ENCODE results near the gene PRKAG2.

DNA sequence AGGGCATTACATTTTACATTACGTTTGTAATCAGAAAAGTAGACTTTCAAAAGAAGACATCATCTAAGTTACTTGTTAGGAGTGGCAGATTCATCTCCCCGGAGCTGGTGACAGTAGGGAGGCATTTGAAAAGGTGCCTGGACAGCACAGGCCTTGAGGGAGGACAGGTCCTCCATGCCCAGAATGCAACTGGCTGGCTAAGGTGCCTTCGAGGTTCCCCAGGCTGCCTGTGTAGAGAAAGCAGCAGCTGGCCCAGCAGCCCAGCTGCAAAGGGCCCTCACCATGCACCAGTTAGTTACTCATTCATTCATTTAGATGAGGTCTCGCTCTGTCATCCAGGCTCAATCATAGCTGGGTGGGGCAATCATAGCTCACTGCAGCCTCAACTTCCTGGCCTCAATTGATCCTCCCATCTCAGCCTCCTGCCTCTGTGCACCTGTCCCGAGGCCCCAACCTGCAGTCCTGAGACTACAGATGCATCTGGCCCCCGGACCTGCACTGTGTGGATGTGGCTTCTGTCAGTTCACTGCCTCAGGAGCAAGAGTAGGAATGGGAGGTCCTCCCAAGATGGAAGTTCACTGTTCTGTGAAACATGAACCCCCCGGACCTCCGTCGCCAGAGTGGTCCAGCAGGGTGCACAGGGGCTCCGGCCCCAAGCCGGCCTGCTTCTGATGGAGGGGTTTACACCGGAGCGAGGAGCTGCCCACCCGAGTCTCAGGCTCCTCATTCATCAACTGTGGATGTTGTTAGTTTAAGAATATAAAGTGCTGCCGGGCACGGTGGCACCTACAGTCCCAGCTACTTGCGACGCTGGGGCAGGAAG lies 36.6 kb downstream of the PRKAG2 start:
- TF ChIP-seq, protein P1, sequence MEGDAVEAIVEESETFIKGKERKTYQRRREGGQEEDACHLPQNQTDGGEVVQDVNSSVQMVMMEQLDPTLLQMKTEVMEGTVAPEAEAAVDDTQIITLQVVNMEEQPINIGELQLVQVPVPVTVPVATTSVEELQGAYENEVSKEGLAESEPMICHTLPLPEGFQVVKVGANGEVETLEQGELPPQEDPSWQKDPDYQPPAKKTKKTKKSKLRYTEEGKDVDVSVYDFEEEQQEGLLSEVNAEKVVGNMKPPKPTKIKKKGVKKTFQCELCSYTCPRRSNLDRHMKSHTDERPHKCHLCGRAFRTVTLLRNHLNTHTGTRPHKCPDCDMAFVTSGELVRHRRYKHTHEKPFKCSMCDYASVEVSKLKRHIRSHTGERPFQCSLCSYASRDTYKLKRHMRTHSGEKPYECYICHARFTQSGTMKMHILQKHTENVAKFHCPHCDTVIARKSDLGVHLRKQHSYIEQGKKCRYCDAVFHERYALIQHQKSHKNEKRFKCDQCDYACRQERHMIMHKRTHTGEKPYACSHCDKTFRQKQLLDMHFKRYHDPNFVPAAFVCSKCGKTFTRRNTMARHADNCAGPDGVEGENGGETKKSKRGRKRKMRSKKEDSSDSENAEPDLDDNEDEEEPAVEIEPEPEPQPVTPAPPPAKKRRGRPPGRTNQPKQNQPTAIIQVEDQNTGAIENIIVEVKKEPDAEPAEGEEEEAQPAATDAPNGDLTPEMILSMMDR (IDR thresholded peaks at IDR 0.05): no peak
- no peak for TF ChIP-seq ZFX (IDR thresholded peaks at IDR 0.05; ENCODE audit: borderline replicate concordance)
